HG02840 (cell line): ENCODE measurements around the gene GALNT2.

Experiments
- ATAC-seq: cut with Tn5 transposase; IDR thresholded peaks from one replicate; pipeline ENCODE4 v1.9.1; 2021; ENCODE audit warnings: mild to moderate bottlenecking, moderate library complexity, moderate number of reproducible peaks; ENCODE audit not compliant: unreplicated experiment, low FRiP score

GALNT2 gene

DNA sequence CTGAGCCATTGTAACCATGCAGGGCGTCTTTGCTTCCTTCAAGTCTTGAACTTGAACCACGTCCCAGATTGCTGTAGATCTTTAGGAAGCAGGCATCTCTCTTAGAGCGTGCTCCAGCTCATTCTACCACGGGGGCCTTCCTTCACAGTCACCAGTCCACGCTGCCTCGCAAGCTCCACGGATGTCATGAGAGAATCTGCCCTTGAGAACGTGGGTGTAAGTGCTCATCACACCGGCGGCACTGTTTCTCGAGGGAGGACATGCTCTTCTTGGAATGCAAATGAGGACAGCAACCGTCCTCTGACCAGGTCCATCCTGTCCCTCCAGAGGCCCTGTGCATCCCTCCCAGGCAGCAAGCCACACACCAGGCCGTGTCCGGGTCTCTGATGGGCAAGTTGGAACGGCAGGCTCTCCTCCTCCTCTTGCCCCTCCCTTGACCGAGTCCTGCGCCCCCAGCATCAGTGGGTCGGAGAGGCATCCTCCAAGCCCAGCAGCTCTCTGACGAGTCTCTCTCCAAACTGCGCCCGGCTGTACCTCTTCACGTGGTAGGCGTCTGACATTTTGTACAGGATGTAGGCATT lies 256.0 kb downstream of the GALNT2 start:
- no peak for ATAC-seq

- no peak for ATAC-seq
Observed at GRCh38 chr1:230323686-230324085, 256.6 kb downstream of the GALNT2 start.

DNA sequence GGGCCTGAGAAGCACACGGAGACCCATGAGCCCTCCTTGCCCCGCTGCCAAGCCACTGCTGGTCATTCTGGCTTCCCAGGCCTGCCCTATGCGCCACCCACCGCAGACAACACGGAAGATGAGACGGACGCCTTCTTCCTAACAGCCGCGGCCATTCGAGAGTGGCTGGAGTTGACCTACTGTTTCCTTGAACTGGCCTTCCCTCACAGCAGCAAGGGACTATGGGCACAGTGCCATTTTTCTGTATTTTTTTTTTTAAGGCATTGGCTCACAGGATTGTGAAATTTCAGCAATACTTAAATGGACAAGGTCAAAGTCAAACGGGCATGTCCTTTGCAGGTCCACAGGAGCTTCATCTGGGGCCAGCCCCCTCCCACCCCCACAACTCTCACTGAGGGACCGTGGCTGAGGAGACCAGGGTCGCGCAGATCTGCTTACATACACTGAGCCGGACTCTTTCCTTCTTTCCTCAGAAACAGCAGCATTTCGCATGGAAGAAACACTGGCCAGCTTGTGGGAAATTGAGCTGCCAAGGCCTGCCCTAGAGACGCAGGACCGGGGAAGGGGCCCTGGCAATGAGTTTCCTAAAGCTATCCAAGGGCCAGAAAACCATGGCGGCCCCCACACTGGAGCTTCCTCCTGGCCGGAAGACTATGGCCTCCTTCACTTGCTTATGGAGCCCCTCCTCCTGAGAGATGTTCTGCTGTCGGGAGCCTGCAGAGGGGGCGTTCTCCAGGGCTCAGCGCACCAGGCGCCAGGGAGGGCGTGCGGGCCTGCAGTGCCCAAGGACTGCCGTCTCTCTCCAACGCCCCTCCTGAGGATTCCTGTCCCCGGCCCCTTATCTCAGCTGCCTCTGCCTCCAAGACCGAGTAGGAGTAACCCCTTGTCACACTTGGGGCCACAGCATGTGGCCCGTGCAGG lies 260.2 kb downstream of the GALNT2 start:
- no peak for ATAC-seq

GRCh38 chr1:230327892-230328284 lies 260.9 kb downstream of the GALNT2 start:
- no peak for ATAC-seq

GRCh38 chr1:230328342-230329015 lies 261.4 kb downstream of the GALNT2 start:
- ATAC-seq, result no peak

- ATAC-seq, result no peak
Observed at GRCh38 chr1:230330157-230330556, 263.1 kb downstream of the GALNT2 start.
